IPS-20b (cell line): ENCODE results near the gene RPEL1.

Experiments
- H3K27ac ChIP-seq: one replicate; pipeline ENCODE4 v1.5.1; 2013; ENCODE audit warnings: low read length
- H3K27me3 ChIP-seq: 2 replicates; pipeline ENCODE4 v1.6.1; 2013; ENCODE audit warnings: mild to moderate bottlenecking, low read length, inconsistent platforms; ENCODE audit not compliant: insufficient read depth
- H3K36me3 ChIP-seq: 2 replicates; pipeline ENCODE4 v1.6.1; 2013; ENCODE audit warnings: low read depth, mild to moderate bottlenecking, inconsistent platforms, low read length, moderate library complexity; ENCODE audit not compliant: insufficient read depth
- H3K4me1 ChIP-seq: 2 replicates; pipeline ENCODE4 v1.6.1; 2013; ENCODE audit warnings: mild to moderate bottlenecking, control low read depth, inconsistent platforms, low read length, moderate library complexity; ENCODE audit not compliant: insufficient read depth
- H3K4me3 ChIP-seq: 2 replicates; pipeline ENCODE4 v1.5.1; 2013; ENCODE audit warnings: mild to moderate bottlenecking, low read length, inconsistent platforms
- H3K9ac ChIP-seq: 2 replicates; pipeline ENCODE4 v1.6.1; 2013; ENCODE audit warnings: low read depth, mild to moderate bottlenecking, inconsistent platforms, low read length, moderate library complexity
- H3K9me3 ChIP-seq: 2 replicates; pipeline ENCODE4 v1.6.1; 2013; ENCODE audit warnings: mild to moderate bottlenecking, low read depth, low read length, inconsistent platforms; ENCODE audit not compliant: insufficient read depth

The RPEL1 gene

DNA sequence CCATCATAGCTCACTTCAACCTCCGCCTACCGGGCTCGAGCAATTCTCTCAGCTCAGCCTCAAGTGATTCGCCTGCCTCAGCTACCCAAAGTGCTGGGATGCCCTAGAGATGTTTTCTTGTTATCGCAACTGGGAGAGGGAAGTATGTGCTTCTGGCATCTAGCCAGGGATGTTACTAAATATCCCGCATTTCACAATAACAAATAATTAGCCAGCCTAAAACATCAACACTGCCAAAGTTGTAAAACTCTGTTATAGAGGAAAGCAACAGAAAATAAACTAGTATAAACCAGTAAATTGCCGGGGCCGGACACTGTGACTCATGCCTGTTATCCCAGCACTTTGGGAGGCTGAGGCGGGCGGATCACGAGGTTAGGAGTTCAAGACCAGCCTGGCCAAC, 38.5 kb downstream of the RPEL1 start:
- Histone ChIP-seq H3K9ac (no peak overlapping the region), H3K4me1 (peaks cover 8% of the 10 kb centered on the region), H3K4me3 (no peak overlapping the region), H3K36me3 (no peaks in the 10 kb centered on the region), H3K27ac (no peak overlapping the region), H3K9me3 (no peaks in the 10 kb centered on the region), H3K27me3 (peaks cover 25% of the 10 kb centered on the region)

GRCh38 chr10:103287992-103288391, 42.3 kb downstream of the RPEL1 start:
- Histone ChIP-seq H3K27me3 (no peaks in the 10 kb centered on the region), H3K9me3 (no peaks in the 10 kb centered on the region), H3K9ac (no peak overlapping the region), H3K36me3 (no peaks in the 10 kb centered on the region), H3K4me3 (no peak overlapping the region), H3K4me1 (no peaks in the 10 kb centered on the region), H3K27ac (no peak overlapping the region)

GRCh38 chr10:103291588-103291987, 45.9 kb downstream of the RPEL1 start:
- Histone ChIP-seq H3K4me3 (no peak overlapping the region), H3K9ac (no peak overlapping the region), H3K27ac (no peak overlapping the region), H3K9me3 (no peaks in the 10 kb centered on the region), H3K4me1 (no peaks in the 10 kb centered on the region), H3K36me3 (no peaks in the 10 kb centered on the region), H3K27me3 (no peaks in the 10 kb centered on the region)

DNA sequence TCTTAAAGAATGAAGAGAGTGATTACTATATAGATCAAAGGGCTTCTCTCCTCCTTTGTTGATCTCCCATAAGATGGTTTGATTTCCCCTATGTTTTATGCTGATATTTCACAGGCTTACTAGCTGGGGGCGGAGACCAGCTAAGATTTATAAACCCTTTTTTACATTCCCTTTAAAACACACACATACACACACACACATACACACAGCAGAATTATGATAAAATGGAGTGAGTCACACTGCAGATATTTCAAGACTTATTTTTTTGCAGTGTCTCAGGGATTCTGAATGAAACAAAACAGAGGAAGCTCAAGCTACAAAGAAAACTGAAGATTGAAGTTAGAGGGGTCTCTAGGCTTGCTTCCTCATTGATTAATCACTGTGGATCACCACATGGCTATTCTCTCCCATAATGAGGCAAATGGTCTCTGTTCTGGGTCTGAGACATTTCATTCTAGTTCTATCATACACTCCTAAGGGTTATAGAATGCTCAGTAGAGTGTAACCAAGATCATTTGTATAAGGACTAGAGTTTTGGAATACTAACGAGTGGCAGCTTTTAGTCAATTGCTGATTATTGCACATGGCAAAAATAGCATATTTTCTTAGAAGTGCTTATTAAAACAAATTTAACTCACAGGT, 49.8 kb downstream of the RPEL1 start:
- H3K9ac ChIP-seq, result no peak overlapping the region
- no peak overlapping the region for H3K4me3 ChIP-seq
- H3K36me3 ChIP-seq, result no peaks in the 10 kb centered on the region
- no peaks in the 10 kb centered on the region for H3K4me1 ChIP-seq
- no peaks in the 10 kb centered on the region for H3K27me3 ChIP-seq
- H3K27ac ChIP-seq, result no peak overlapping the region
- no peaks in the 10 kb centered on the region for H3K9me3 ChIP-seq
